ENCODE results near the gene MYPN. TPM values are rescaled to one million over a fixed set of nuclear protein-coding genes. Genes with fewer than 3 reads are reported as not detected.

The MYPN gene
- total and polyA plus RNA-seq, 4 donors, result 0.01 to 0.08 (median 0.03) TPM; not detected in 1

DNA sequence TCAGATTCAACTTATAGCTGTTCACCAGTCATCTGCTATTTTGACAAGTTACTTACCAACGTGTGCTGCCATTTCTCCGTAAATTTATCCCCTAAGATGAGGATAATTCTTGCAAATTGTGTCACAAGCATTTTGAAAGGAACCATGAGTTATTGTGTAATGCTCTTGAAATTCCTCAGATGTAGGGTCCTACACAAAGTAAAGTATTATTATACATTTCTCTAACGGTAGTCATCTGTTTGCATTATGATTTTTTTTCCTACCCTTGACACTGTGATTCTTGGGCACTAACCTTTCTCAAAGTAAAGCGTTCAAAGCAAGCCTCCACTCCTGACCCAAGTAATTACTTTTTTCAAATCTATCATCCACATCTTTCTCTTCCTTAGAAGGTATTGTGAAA, 42.3 kb upstream of the MYPN start (continued):
- no peak for TF ChIP-seq HNF4A (conservative IDR thresholded peaks at IDR 0.05)

GRCh38 chr10:68067508-68067907, 41.8 kb upstream of the MYPN start:
- Histone ChIP-seq H3K27me3 (ENCODE audit: control insufficient read depth in 4 of 4, insufficient read depth in 4 of 4, low read length in 3 of 4) (no peaks in the 10 kb centered on the region), H3K4me1 (ENCODE audit: control insufficient read depth in 4 of 4, insufficient read depth in 4 of 4, low read length in 3 of 4) (peaks cover 0 to 11% (median 2%) of the 10 kb centered on the region in 4 donors), H3K9me3 (ENCODE audit: control insufficient read depth in 4 of 4, low read length in 3 of 4) (no peaks in the 10 kb centered on the region), H3K27ac (ENCODE audit: low read depth in 1 of 2, low read length in 2 of 2) (no peak overlapping the region), H3K36me3 (ENCODE audit: control insufficient read depth in 4 of 4, insufficient read depth in 3 of 4, low read depth in 1 of 4, low read length in 3 of 4) (peaks cover 0 to 6% (median 2%) of the 10 kb centered on the region in 4 donors), H3K9ac (ENCODE audit: low read depth in 1 of 2, low read length in 2 of 2) (no peak overlapping the region), H3K4me3 (ENCODE audit: low read depth in 1 of 3, low read length in 3 of 3) (no peak overlapping the region)
- TF ChIP-seq SP1 (IDR thresholded peaks at IDR 0.05), result no peak
- TF ChIP-seq GABPA (IDR thresholded peaks at IDR 0.05 in 1 of 2, conservative IDR thresholded peaks at IDR 0.05 in 1 of 2), result no peak
- no peak for TF ChIP-seq TAF1 (conservative IDR thresholded peaks at IDR 0.05)
- TF ChIP-seq EGR1 (IDR thresholded peaks at IDR 0.05; ENCODE audit: low read depth in 2 of 2), result no peak
- TF ChIP-seq, protein P1, sequence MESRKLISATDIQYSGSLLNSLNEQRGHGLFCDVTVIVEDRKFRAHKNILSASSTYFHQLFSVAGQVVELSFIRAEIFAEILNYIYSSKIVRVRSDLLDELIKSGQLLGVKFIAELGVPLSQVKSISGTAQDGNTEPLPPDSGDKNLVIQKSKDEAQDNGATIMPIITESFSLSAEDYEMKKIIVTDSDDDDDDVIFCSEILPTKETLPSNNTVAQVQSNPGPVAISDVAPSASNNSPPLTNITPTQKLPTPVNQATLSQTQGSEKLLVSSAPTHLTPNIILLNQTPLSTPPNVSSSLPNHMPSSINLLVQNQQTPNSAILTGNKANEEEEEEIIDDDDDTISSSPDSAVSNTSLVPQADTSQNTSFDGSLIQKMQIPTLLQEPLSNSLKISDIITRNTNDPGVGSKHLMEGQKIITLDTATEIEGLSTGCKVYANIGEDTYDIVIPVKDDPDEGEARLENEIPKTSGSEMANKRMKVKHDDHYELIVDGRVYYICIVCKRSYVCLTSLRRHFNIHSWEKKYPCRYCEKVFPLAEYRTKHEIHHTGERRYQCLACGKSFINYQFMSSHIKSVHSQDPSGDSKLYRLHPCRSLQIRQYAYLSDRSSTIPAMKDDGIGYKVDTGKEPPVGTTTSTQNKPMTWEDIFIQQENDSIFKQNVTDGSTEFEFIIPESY (IDR thresholded peaks at IDR 0.05), result no peak
- TF ChIP-seq FOXA2 (IDR thresholded peaks at IDR 0.05), result no peak
- no peak for TF ChIP-seq HNF4G (IDR thresholded peaks at IDR 0.05)
- TF ChIP-seq REST (IDR thresholded peaks at IDR 0.05), result no peak
- no peak for TF ChIP-seq NR2F2 (IDR thresholded peaks at IDR 0.05)
- TF ChIP-seq FOXA1 (IDR thresholded peaks at IDR 0.05), result no peak
- TF ChIP-seq RAD21 (IDR thresholded peaks at IDR 0.05), result no peak
- TF ChIP-seq HNF4A (conservative IDR thresholded peaks at IDR 0.05), result no peak
- no peak for TF ChIP-seq RXRA (IDR thresholded peaks at IDR 0.05)
- TF ChIP-seq, protein P2, sequence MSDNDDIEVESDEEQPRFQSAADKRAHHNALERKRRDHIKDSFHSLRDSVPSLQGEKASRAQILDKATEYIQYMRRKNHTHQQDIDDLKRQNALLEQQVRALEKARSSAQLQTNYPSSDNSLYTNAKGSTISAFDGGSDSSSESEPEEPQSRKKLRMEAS (IDR thresholded peaks at IDR 0.05), result no peak
- TF ChIP-seq CTCF (IDR thresholded peaks at IDR 0.05; ENCODE audit: low read depth, low read length, missing input control), result no peak
- 85% methylated on average over 3 of the region's 3 CpGs for WGBS
- no peak for DNase-seq (ENCODE audit: low spot score)
